Activated CD8-positive, alpha-beta memory T cell treated with anti-CD3 and anti-CD28 coated beads, Interleukin-2, amount 10 ng/mL, durations not matched to agents 7 days and 5 days (primary cell): ENCODE results near the gene GP2. TPM values are rescaled to one million over a fixed set of nuclear protein-coding genes. Genes with fewer than 3 reads are reported as not detected.

Experiments
- ATAC-seq: fragments of 150-1000 bp; cut with Tn5 transposase; one replicate; pipeline ENCODE4 v1.10.0; 2021; ENCODE audit warnings: moderate library complexity
- CTCF ChIA-PET: fragments of 350-600 bp; sonication (Branson Sonifier 250); formaldehyde crosslinking; loops from one replicate; lab custom pipeline; 2021; ENCODE audit warnings: antibody characterized with exemption; lab: Charles Lee
- DNase-seq: peaks from one replicate; pipeline ENCODE4 v3.0.0-alpha.2; 2020
- H3K27ac Mint-ChIP-seq: one replicate; pipeline ENCODE4 v1.8.0; 2021; ENCODE audit warnings: mild to moderate bottlenecking, mixed read lengths
- H3K27me3 Mint-ChIP-seq: one replicate; pipeline ENCODE4 v1.8.0; 2021; ENCODE audit warnings: mixed read lengths
- H3K36me3 Mint-ChIP-seq: one replicate; pipeline ENCODE4 v1.8.0; 2021; ENCODE audit warnings: mild to moderate bottlenecking, mixed read lengths
- H3K4me1 Mint-ChIP-seq: one replicate; pipeline ENCODE4 v1.8.0; 2021; ENCODE audit warnings: mixed read lengths
- H3K4me3 Mint-ChIP-seq: one replicate; pipeline ENCODE4 v1.8.0; 2021; ENCODE audit warnings: mild to moderate bottlenecking, moderate library complexity, mixed read lengths
- H3K9me3 Mint-ChIP-seq: one replicate; pipeline ENCODE4 v1.8.0; 2022; ENCODE audit warnings: low read depth, mixed read lengths
- total RNA-seq, 2 experiments: library from RNA; stranded (reverse); gene quantifications; one replicate each; pipeline ENCODE4 v1.2.3, GENCODE V29; 2021

The GP2 gene
- total RNA-seq = not detected

GRCh38 chr16:20327444-20328041 lies at the start of gene GP2:
TSS of gene GP2 (minus strand) at chr16:20327513. CDS start at chr16:20326431, 1,082 bp downstream.
- no peak within 1 kb of the TSS for H3K4me3 Mint-ChIP-seq
- H3K36me3 Mint-ChIP-seq = no peaks in the 10 kb centered on the region
- H3K27ac Mint-ChIP-seq = no peak within 1 kb of the TSS
- no peaks in the 10 kb centered on the region for H3K9me3 Mint-ChIP-seq
- ATAC-seq (no peak), DNase-seq (no peak)
- no peaks in the 10 kb centered on the region for H3K27me3 Mint-ChIP-seq
- CTCF ChIA-PET = no interaction called here
- H3K4me1 Mint-ChIP-seq = no peaks in the 10 kb centered on the region

DNA sequence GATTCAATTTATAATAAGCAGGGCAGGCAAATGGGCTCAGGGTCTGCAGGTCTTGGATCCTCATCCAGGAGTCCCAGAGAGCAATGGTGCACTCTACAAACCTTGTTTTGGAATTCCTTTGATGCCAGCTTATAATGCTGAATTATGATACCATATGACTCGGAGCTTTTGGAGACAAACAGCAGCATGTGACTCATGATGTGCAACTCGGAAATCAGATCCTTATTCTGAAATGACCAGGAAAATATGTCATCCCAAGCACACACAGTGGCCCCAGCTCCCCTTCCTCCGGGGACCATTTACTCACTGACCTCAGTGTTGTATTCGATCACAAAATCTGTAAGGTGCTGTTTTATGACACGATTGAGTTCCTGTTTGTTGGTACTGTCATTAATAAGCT lies 45.4 kb upstream of the GP2 start:
- Mint-ChIP-seq H3K27ac (no peak overlapping the region), H3K4me1 (no peaks in the 10 kb centered on the region), H3K27me3 (peaks cover 10% of the 10 kb centered on the region), H3K4me3 (no peak overlapping the region), H3K9me3 (no peaks in the 10 kb centered on the region), H3K36me3 (no peaks in the 10 kb centered on the region)
- DNase-seq (no peak), ATAC-seq (no peak)
- CTCF ChIA-PET = interaction anchor here (1.6 kb wide), 1 partner anchor 13 kb away, joined by 6 read pairs; no protein-coding TSS in a partner anchor

DNA sequence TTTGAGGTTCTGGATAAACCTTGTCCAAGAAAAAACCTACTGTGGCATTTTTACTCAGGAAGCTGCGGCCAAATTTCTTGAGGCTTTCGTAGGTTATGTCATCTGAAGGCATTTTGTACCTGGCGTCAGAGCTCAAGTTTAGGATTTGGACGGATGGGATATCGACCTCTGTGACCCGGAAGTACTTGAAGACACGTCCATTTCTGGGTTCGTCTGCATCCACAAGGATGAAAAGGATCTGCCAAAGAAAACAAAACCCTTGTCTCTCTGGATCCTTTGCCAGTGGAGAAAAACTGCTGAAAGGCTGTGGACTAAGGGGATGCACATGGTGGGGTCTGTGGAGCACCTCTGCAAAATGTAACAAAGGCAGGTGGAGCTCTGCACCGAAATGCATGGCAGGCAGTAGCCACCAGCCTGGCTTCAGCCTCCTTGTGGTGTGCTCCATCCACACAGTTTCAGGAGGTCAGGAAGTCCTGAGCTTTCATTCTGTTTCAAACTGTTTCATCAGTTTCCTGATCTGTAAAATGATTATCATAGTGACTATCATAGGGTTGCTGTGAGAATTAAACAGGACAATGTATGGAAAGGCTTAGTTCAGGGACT lies 42.2 kb upstream of the GP2 start:
- Mint-ChIP-seq H3K27ac (no peak overlapping the region), H3K4me3 (no peak overlapping the region), H3K36me3 (no peaks in the 10 kb centered on the region), H3K4me1 (no peaks in the 10 kb centered on the region), H3K27me3 (peaks cover 7% of the 10 kb centered on the region), H3K9me3 (no peaks in the 10 kb centered on the region)
- no peak for DNase-seq
- CTCF ChIA-PET = no interaction called here
- ATAC-seq = no peak

DNA sequence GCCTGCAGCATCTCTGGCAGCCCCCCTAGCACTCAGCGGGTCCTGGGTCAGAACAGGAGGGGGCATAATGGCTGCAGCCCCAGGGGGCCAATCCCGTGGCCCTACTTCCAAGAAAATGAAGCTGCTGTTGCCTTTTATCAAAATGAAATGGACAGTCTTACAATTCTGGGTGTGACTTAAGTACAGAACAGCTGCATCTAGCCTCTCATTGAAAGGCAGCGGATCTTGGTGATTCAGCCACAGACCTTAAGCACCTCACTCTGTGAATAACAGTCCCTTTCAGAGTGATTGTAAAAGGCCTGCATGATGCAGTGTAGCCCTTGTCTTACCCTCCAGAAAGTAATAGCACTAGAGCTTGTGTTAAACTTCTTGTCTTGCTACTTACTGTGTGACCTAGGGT lies 36.7 kb upstream of the GP2 start:
- ATAC-seq (no peak), DNase-seq (no peak)
- no peaks in the 10 kb centered on the region for H3K36me3 Mint-ChIP-seq
- H3K4me1 Mint-ChIP-seq = no peaks in the 10 kb centered on the region
- H3K9me3 Mint-ChIP-seq = no peaks in the 10 kb centered on the region
- no peak overlapping the region for H3K27ac Mint-ChIP-seq
- H3K4me3 Mint-ChIP-seq = no peak overlapping the region
- no peaks in the 10 kb centered on the region for H3K27me3 Mint-ChIP-seq
- CTCF ChIA-PET = interaction anchor here (0.8 to 1.8 kb wide), 2 partner anchors 22 to 457 kb away, joined by 3 to 6 read pairs; no protein-coding TSS in a partner anchor

- DNase-seq (no peak), ATAC-seq (no peak)
- Mint-ChIP-seq H3K27ac (no peak overlapping the region), H3K27me3 (no peaks in the 10 kb centered on the region), H3K9me3 (no peaks in the 10 kb centered on the region), H3K36me3 (no peaks in the 10 kb centered on the region), H3K4me3 (no peak overlapping the region), H3K4me1 (no peaks in the 10 kb centered on the region)
- CTCF ChIA-PET = interaction anchor here (1.8 kb wide), 1 partner anchor 456 kb away, joined by 6 read pairs; no protein-coding TSS in a partner anchor
Measured at GRCh38 chr16:20363191-20363590, 35.9 kb upstream of the GP2 start.

GRCh38 chr16:20359997-20360396 lies 32.7 kb upstream of the GP2 start:
- Mint-ChIP-seq H3K36me3 (no peaks in the 10 kb centered on the region), H3K27me3 (peaks cover 2% of the 10 kb centered on the region), H3K4me3 (no peak overlapping the region), H3K9me3 (no peaks in the 10 kb centered on the region), H3K27ac (no peak overlapping the region), H3K4me1 (no peaks in the 10 kb centered on the region)
- no peak for ATAC-seq
- no peak for DNase-seq
- CTCF ChIA-PET = interaction anchor here (1.8 kb wide), 1 partner anchor 25 kb away, joined by 6 read pairs; no protein-coding TSS in a partner anchor

DNA sequence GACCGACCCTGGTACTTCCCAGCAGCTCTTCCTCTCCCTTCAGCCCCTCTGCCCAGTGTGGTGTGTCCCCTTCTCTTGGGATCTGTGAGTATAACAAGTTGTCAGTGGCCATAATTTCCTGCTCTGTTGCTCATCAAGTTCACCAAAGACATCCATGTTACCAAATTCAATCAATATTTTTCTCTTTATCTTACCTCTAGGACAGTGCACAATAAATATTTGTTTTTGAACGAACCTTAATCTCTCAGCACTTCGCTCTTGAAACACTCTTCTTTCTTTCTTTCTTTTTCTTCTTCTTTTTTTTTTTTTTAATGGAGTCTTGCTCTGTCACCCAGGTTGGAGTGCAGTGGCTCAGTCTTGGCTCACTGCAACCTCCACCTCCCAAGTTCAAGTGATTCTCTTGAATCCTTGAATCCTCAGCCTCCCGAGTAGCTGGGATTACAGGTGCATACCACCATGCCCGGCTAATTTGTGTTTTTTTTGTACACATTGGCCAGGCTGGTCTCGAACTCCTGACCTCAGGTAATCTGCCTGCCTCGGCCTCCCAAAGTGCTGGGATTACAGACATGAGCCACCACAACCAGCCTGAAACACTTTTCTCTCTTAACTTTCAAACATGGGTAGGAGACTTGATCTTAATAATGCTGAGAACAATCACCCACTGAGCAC lies 27.9 kb upstream of the GP2 start:
- Mint-ChIP-seq H3K4me1 (no peaks in the 10 kb centered on the region), H3K27me3 (peaks cover 2% of the 10 kb centered on the region), H3K4me3 (no peak overlapping the region), H3K27ac (no peak overlapping the region), H3K9me3 (no peaks in the 10 kb centered on the region), H3K36me3 (no peaks in the 10 kb centered on the region)
- DNase-seq (no peak), ATAC-seq (no peak)
- CTCF ChIA-PET = no interaction called here

- ATAC-seq (no peak), DNase-seq (no peak)
- no peaks in the 10 kb centered on the region for H3K36me3 Mint-ChIP-seq
- no peaks in the 10 kb centered on the region for H3K9me3 Mint-ChIP-seq
- CTCF ChIA-PET = no interaction called here
- H3K27me3 Mint-ChIP-seq = peaks cover 2% of the 10 kb centered on the region
- no peak overlapping the region for H3K27ac Mint-ChIP-seq
- no peaks in the 10 kb centered on the region for H3K4me1 Mint-ChIP-seq
- H3K4me3 Mint-ChIP-seq = no peak overlapping the region
Measured at GRCh38 chr16:20353379-20353778, 26.1 kb upstream of the GP2 start.

GRCh38 chr16:20352615-20353014 lies 25.3 kb upstream of the GP2 start, which contains the start of gene UMOD:
TSS of gene UMOD (minus strand) at chr16:20352715. CDS start at chr16:20350737, 1,978 bp downstream.
- CTCF ChIA-PET = no interaction called here
- H3K27me3 Mint-ChIP-seq = peaks cover 2% of the 10 kb centered on the region
- ATAC-seq (no peak), DNase-seq (no peak)
- H3K4me3 Mint-ChIP-seq = no peak within 1 kb of the TSS
- H3K27ac Mint-ChIP-seq = no peak within 1 kb of the TSS
- H3K9me3 Mint-ChIP-seq = no peaks in the 10 kb centered on the region
- no peaks in the 10 kb centered on the region for H3K4me1 Mint-ChIP-seq
- no peaks in the 10 kb centered on the region for H3K36me3 Mint-ChIP-seq

GRCh38 chr16:20349615-20350014 lies 22.3 kb upstream of the GP2 start:
- H3K27ac Mint-ChIP-seq = no peak overlapping the region
- no peaks in the 10 kb centered on the region for H3K4me1 Mint-ChIP-seq
- no peaks in the 10 kb centered on the region for H3K27me3 Mint-ChIP-seq
- no peaks in the 10 kb centered on the region for H3K36me3 Mint-ChIP-seq
- ATAC-seq (no peak), DNase-seq (no peak)
- no peak overlapping the region for H3K4me3 Mint-ChIP-seq
- CTCF ChIA-PET = no interaction called here
- H3K9me3 Mint-ChIP-seq = no peaks in the 10 kb centered on the region

DNA sequence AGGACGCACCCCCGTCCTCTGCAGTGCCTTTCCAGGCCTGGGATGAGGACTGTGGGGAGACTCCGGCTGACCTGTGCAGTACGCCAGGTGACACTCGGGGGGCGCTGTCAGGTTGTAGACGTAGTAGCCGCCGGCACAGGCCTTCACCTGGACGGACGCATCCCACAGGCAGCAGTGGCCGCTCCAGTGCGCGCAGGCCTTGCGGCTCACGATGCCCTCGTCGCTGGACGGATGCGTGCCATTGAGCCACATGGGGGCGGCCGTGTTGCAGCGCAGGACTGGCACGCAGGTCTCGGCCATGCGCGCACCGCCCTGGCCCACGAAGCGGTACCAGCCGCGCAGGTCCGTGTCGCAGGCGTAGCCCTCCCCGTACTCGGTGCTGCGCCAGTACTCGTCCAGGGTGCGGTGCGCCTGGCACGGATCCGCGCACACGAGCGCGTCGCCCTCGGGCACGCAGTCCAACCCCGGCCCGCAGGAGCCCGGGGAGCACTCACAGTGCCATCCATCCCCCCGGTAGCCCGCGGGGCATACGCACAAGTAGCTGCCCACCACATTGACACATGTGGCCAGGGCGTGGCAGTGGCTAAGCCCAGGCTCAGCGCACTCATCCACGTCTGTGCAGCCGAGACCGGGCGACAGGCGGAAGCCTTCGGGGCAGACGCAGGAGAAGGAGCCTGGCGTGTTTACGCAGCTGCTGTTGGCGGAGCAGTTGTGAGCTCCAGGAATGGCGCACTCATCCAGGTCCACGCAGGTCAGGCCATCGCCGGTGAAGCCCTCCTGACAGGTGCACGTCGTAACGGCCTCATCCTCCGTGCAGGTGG lies 21.3 kb upstream of the GP2 start:
- no peaks in the 10 kb centered on the region for H3K36me3 Mint-ChIP-seq
- H3K4me3 Mint-ChIP-seq = no peak overlapping the region
- no peaks in the 10 kb centered on the region for H3K4me1 Mint-ChIP-seq
- DNase-seq (no peak), ATAC-seq (no peak)
- H3K27ac Mint-ChIP-seq = no peak overlapping the region
- H3K9me3 Mint-ChIP-seq = no peaks in the 10 kb centered on the region
- CTCF ChIA-PET = no interaction called here
- H3K27me3 Mint-ChIP-seq = no peaks in the 10 kb centered on the region

GRCh38 chr16:20347666-20348364 lies 20.5 kb upstream of the GP2 start:
- ATAC-seq (no peak), DNase-seq (no peak)
- no peaks in the 10 kb centered on the region for H3K9me3 Mint-ChIP-seq
- no peaks in the 10 kb centered on the region for H3K27me3 Mint-ChIP-seq
- H3K27ac Mint-ChIP-seq = no peak overlapping the region
- no peaks in the 10 kb centered on the region for H3K36me3 Mint-ChIP-seq
- H3K4me1 Mint-ChIP-seq = no peaks in the 10 kb centered on the region
- CTCF ChIA-PET = no interaction called here
- H3K4me3 Mint-ChIP-seq = no peak overlapping the region

GRCh38 chr16:20344611-20345010 lies 17.3 kb upstream of the GP2 start:
- Mint-ChIP-seq H3K4me3 (no peak overlapping the region), H3K4me1 (no peaks in the 10 kb centered on the region), H3K27me3 (no peaks in the 10 kb centered on the region), H3K36me3 (no peaks in the 10 kb centered on the region), H3K27ac (no peak overlapping the region), H3K9me3 (no peaks in the 10 kb centered on the region)
- CTCF ChIA-PET = no interaction called here
- ATAC-seq (no peak), DNase-seq (no peak)
